Measurements from ENCODE around the gene SULT1A2. TPM values are rescaled to one million over a fixed set of nuclear protein-coding genes. Genes with fewer than 3 reads are reported as not detected.
"Not testable (repeated sequence)": the region's sequence is repeated elsewhere in the genome, so short reads cannot be mapped to it uniquely, and the experiment has no call there.

SULT1A2 gene
- polyA plus RNA-seq, 1 of the 3 experiments (the other 2 are of a cell fraction): 0.07 TPM

DNA sequence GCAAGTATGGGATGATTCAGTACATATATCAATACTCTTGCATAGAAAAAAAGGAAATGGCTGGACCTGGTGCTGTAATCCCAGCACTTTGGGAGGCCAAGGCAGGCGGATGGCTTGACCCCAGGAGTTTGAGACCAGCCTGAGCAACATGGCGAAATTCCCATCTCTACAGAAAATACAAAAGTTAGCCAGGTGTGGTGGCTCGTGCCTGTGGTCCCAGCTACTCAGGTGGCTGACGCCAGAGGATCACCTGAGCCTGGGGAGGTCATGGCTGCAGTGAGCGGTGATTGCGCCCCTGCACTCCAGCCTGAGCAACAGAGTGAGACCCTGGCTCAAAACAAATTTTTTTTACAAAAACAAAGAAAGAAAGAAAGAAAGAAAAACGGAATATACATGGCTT lies 50.2 kb downstream of the SULT1A2 start:
- Histone ChIP-seq H3K27ac (ENCODE audit: low read depth in 2 of 2, low read length in 1 of 2) (no peak overlapping the region), H3K4me2 (no peak overlapping the region), H3K27me3 (ENCODE audit: insufficient read depth) (no peaks in the 10 kb centered on the region), H3K79me2 (ENCODE audit: insufficient read depth) (no peaks in the 10 kb centered on the region), H3K4me1 (ENCODE audit: control insufficient read depth in 1 of 2, insufficient read depth in 2 of 2, low read depth in 1 of 2, low read length in 1 of 2) (peaks cover 0 to 5% of the 10 kb centered on the region in 2 experiments; a peak in 1 of 4 replicates), H3K9ac (no peak overlapping the region), H2AFZ (ENCODE audit: low read depth) (no peak overlapping the region), H3F3A (replicated peaks; ENCODE audit: insufficient read depth) (peaks cover 6% of the 10 kb centered on the region), H3K9me2 (no peaks in the 10 kb centered on the region), H4K20me1 (ENCODE audit: insufficient read depth) (no peaks in the 10 kb centered on the region), H3K9me3 (no peaks in the 10 kb centered on the region), H3K36me3 (replicated peaks in 1 of 2; ENCODE audit: control insufficient read depth in 1 of 2, insufficient read depth in 2 of 2, low read length in 1 of 2) (no peaks in the 10 kb centered on the region), H3K4me3 (ENCODE audit: low read depth in 2 of 2, low read length in 1 of 2) (no peak overlapping the region)
- DNase-seq: no peak
- CTCF ChIA-PET: no interaction called here
- WGBS (ENCODE audit: low lambda C conversion rate): 70% methylated on average over 7 of the region's 7 CpGs
- POLR2A ChIA-PET: no interaction called here
- TF ChIP-seq CTCF (IDR thresholded peaks at IDR 0.05): no peak
- TF ChIP-seq SIN3A (IDR thresholded peaks at IDR 0.05; ENCODE audit: borderline replicate concordance, low read depth, low read length): no peak
- TF ChIP-seq SMC3 (IDR thresholded peaks at IDR 0.05; ENCODE audit: low read depth, low read length): no peak
- TF ChIP-seq TAF1 (IDR thresholded peaks at IDR 0.05; ENCODE audit: borderline replicate concordance, low read depth, low read length): no peak
- no peak for TF ChIP-seq JUND (IDR thresholded peaks at IDR 0.05)
- no peak for TF ChIP-seq REST (IDR thresholded peaks at IDR 0.05; ENCODE audit: low read depth, low read length)
- TF ChIP-seq POLR2AphosphoS5 (IDR thresholded peaks at IDR 0.05; ENCODE audit: low read depth, low read length): no peak
- no peak for TF ChIP-seq EZH2phosphoT487 (IDR thresholded peaks at IDR 0.05; ENCODE audit: borderline replicate concordance, low read depth)
- TF ChIP-seq FOXM1 (IDR thresholded peaks at IDR 0.05; ENCODE audit: low read depth): no peak
- TF ChIP-seq NFIC (IDR thresholded peaks at IDR 0.05; ENCODE audit: borderline replicate concordance): no peak
- TF ChIP-seq NRF1 (IDR thresholded peaks at IDR 0.05; ENCODE audit: low read depth, low read length): no peak
- TF ChIP-seq FOXJ3 (CRISPR knock-in tag; IDR thresholded peaks at IDR 0.05): no peak

DNA sequence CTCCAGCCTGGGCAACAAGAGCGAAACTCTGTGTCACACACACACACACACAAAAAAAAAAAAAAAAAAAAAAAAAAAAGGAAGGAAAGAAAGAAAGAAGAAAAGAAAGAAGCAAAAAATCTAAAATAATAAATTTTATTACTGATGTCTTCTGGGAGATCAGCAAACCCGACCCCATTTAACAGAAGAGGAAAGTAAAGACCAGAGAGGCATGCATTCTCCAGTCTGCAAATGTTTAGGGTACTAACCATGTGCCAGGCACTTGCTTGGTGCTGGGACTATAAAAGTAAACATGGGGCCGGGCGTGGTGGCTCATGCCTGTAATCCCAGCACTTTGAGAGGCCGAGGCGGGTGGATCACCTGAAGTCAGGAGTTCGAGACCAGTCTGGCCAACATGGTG lies 50.9 kb downstream of the SULT1A2 start:
- H3K27ac ChIP-seq (ENCODE audit: low read depth in 2 of 2, low read length in 1 of 2); DNase-seq; H3K4me1 ChIP-seq (ENCODE audit: control insufficient read depth in 1 of 2, insufficient read depth in 2 of 2, low read depth in 1 of 2, low read length in 1 of 2); H3K4me3 ChIP-seq (ENCODE audit: low read depth in 2 of 2, low read length in 1 of 2); H3K9me3 ChIP-seq; H3K79me2 ChIP-seq (ENCODE audit: insufficient read depth); H4K20me1 ChIP-seq (ENCODE audit: insufficient read depth); H3K9ac ChIP-seq; H3K9me2 ChIP-seq; H3F3A ChIP-seq (replicated peaks; ENCODE audit: insufficient read depth); H3K27me3 ChIP-seq (ENCODE audit: insufficient read depth); H2AFZ ChIP-seq (ENCODE audit: low read depth); H3K36me3 ChIP-seq (replicated peaks in 1 of 2; ENCODE audit: control insufficient read depth in 1 of 2, insufficient read depth in 2 of 2, low read length in 1 of 2); H3K4me2 ChIP-seq; POLR2A ChIA-PET; CTCF ChIA-PET: not testable (repeated sequence)
- whole genome bisulfite sequencing (ENCODE audit: low lambda C conversion rate): 77% methylated on average over 7 of the region's 7 CpGs

All from SK-N-SH (cell line).